Fibroblast of gingiva (primary cell): ENCODE measurements around the gene SIGLEC8.
A peak's percentile ranks its signal among the peaks of the same experiment; 100 is the strongest.
"Not testable (repeated sequence)": the region's sequence is repeated elsewhere in the genome, so short reads cannot be mapped to it uniquely, and the experiment has no call there.

Experiments used
- DNase-seq: peaks from one replicate; pipeline ENCODE4 v3.0.0-alpha.2; 2011; ENCODE audit warnings: low read depth

SIGLEC8 gene

GRCh38 chr19:51447510-51447909, 10.7 kb downstream of the SIGLEC8 start:
- DNase-seq: not testable (repeated sequence)

GRCh38 chr19:51441410-51442390, 16.6 kb downstream of the SIGLEC8 start:
- DNase-seq: no peak

- DNase-seq: no peak
These were observed 17.3 kb downstream of the SIGLEC8 start for GRCh38 chr19:51440846-51441409.

- no peak for DNase-seq
These were observed 18.2 kb downstream of the SIGLEC8 start for GRCh38 chr19:51440052-51440451.

- DNase-seq: no peak
These were observed 19.2 kb downstream of the SIGLEC8 start for GRCh38 chr19:51439021-51439465.

- no peak for DNase-seq
These were observed 23.8 kb downstream of the SIGLEC8 start for GRCh38 chr19:51434456-51434855.

- DNase-seq: no peak
These were observed 25.2 kb downstream of the SIGLEC8 start for GRCh38 chr19:51433043-51433442.

GRCh38 chr19:51431124-51431523, 27.1 kb downstream of the SIGLEC8 start:
- DNase-seq: no peak

- no peak for DNase-seq
These were observed 28.0 kb downstream of the SIGLEC8 start for GRCh38 chr19:51430221-51430620.

- DNase-seq: no peak
These were observed 31.1 kb downstream of the SIGLEC8 start for GRCh38 chr19:51427201-51427600.

- DNase-seq: peak; percentile 43
These were observed 36.2 kb downstream of the SIGLEC8 start for GRCh38 chr19:51422053-51422448.

- DNase-seq: no peak
These were observed 36.8 kb downstream of the SIGLEC8 start for GRCh38 chr19:51421229-51422052.

GRCh38 chr19:51420511-51420910, 37.7 kb downstream of the SIGLEC8 start:
- DNase-seq: not testable (repeated sequence)

- DNase-seq: no peak
These were observed 39.5 kb downstream of the SIGLEC8 start for GRCh38 chr19:51418707-51419106.

- DNase-seq: no peak
These were observed 40.5 kb downstream of the SIGLEC8 start for GRCh38 chr19:51417810-51418157.

- DNase-seq: no peak
These were observed 41.0 kb downstream of the SIGLEC8 start, which contains the start of gene SIGLEC10 for GRCh38 chr19:51417107-51417809. TSS of gene SIGLEC10 (minus strand) at chr19:51417642. CDS start at chr19:51417581, 61 bp downstream.

- not testable (repeated sequence) for DNase-seq
These were observed 41.8 kb downstream of the SIGLEC8 start for GRCh38 chr19:51416422-51416821.

- no peak for DNase-seq
These were observed 43.1 kb downstream of the SIGLEC8 start for GRCh38 chr19:51415187-51415586.

GRCh38 chr19:51410950-51411748, 47.1 kb downstream of the SIGLEC8 start:
- no peak for DNase-seq

- peak; percentile 16 for DNase-seq
These were observed 50.6 kb downstream of the SIGLEC8 start for GRCh38 chr19:51407511-51408131.
